GM21367 (cell line): ENCODE measurements around the gene SSTR1.

Experiments used
- ATAC-seq: cut with Tn5 transposase; IDR thresholded peaks from one replicate; pipeline ENCODE4 v1.9.1; 2021; ENCODE audit not compliant: unreplicated experiment

Gene SSTR1

GRCh38 chr14:38233218-38233617, 25.5 kb downstream of the SSTR1 start:
- no peak for ATAC-seq

- ATAC-seq, result no peak
Observed at GRCh38 chr14:38238332-38238731, 30.6 kb downstream of the SSTR1 start.

- no peak for ATAC-seq
Observed at GRCh38 chr14:38238878-38239277, 31.2 kb downstream of the SSTR1 start.

- ATAC-seq, result no peak
Observed at GRCh38 chr14:38243696-38244240, 36.1 kb downstream of the SSTR1 start.

- no peak for ATAC-seq
Observed at GRCh38 chr14:38248321-38249028, 40.8 kb downstream of the SSTR1 start.

GRCh38 chr14:38250331-38250730, 42.6 kb downstream of the SSTR1 start:
- no peak for ATAC-seq

GRCh38 chr14:38252066-38252710, 44.5 kb downstream of the SSTR1 start:
- no peak for ATAC-seq

GRCh38 chr14:38253676-38254075, 46.0 kb downstream of the SSTR1 start:
- no peak for ATAC-seq

GRCh38 chr14:38254571-38255407, 47.1 kb downstream of the SSTR1 start:
- no peak for ATAC-seq

- ATAC-seq, result no peak
Observed at GRCh38 chr14:38255408-38255672, 47.6 kb downstream of the SSTR1 start.

GRCh38 chr14:38255673-38256532, 48.2 kb downstream of the SSTR1 start, which contains the start of gene CLEC14A:
Gene CLEC14A, minus strand, starts transcription at chr14:38256093. Its CDS starts 71 bp downstream, at chr14:38256022.
- no peak for ATAC-seq

GRCh38 chr14:38256533-38256840, 48.8 kb downstream of the SSTR1 start:
- ATAC-seq, result no peak

- ATAC-seq, result no peak
Observed at GRCh38 chr14:38257507-38257906, 49.8 kb downstream of the SSTR1 start.

GRCh38 chr14:38261620-38262019, 53.9 kb downstream of the SSTR1 start:
- ATAC-seq, result no peak
